IMR-90 (cell line): ENCODE results near the gene RALGPS2.

Experiments used
- POLR2A ChIP-seq: IDR thresholded peaks from 2 replicates; pipeline ENCODE4 v1.6.1; 2012; ENCODE audit warnings: mild to moderate bottlenecking, low read depth, low read length
- TF ChIP-seq, protein P1 (sequence below): conservative IDR thresholded peaks from 2 replicates; pipeline ENCODE4 v1.5.1; 2012; ENCODE audit warnings: mild to moderate bottlenecking, low read depth, low read length, improper control_type of control experiment

DNA sequence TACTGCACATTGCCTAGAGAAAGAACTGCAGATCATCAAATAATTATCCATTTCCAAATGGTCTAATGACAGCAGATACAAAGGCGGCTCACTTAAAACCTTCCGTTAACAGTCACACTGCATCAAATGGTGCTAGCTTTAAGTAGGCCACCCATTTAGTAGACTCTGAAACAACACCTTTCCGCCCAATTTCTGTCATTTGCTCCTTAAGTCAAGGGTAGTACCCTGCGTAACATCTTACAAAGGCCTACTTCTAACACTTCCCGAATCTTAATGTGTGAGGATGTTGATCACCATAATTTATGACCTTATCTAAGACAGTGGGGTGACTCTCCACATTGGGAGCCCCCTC lies 692 bp upstream of the RALGPS2 start:
- TF ChIP-seq, protein P1, sequence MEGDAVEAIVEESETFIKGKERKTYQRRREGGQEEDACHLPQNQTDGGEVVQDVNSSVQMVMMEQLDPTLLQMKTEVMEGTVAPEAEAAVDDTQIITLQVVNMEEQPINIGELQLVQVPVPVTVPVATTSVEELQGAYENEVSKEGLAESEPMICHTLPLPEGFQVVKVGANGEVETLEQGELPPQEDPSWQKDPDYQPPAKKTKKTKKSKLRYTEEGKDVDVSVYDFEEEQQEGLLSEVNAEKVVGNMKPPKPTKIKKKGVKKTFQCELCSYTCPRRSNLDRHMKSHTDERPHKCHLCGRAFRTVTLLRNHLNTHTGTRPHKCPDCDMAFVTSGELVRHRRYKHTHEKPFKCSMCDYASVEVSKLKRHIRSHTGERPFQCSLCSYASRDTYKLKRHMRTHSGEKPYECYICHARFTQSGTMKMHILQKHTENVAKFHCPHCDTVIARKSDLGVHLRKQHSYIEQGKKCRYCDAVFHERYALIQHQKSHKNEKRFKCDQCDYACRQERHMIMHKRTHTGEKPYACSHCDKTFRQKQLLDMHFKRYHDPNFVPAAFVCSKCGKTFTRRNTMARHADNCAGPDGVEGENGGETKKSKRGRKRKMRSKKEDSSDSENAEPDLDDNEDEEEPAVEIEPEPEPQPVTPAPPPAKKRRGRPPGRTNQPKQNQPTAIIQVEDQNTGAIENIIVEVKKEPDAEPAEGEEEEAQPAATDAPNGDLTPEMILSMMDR = no peak
- TF ChIP-seq POLR2A = no peak
